HG03175 (cell line): Measurements from ENCODE around the gene GAP43.
"Not testable (repeated sequence)": the region's sequence is repeated elsewhere in the genome, so short reads cannot be mapped to it uniquely, and the experiment has no call there.

Source experiments
- ATAC-seq: cut with Tn5 transposase; IDR thresholded peaks from one replicate; pipeline ENCODE4 v1.9.1; 2021; ENCODE audit warnings: mild to moderate bottlenecking, moderate library complexity; ENCODE audit not compliant: unreplicated experiment

Gene GAP43

DNA sequence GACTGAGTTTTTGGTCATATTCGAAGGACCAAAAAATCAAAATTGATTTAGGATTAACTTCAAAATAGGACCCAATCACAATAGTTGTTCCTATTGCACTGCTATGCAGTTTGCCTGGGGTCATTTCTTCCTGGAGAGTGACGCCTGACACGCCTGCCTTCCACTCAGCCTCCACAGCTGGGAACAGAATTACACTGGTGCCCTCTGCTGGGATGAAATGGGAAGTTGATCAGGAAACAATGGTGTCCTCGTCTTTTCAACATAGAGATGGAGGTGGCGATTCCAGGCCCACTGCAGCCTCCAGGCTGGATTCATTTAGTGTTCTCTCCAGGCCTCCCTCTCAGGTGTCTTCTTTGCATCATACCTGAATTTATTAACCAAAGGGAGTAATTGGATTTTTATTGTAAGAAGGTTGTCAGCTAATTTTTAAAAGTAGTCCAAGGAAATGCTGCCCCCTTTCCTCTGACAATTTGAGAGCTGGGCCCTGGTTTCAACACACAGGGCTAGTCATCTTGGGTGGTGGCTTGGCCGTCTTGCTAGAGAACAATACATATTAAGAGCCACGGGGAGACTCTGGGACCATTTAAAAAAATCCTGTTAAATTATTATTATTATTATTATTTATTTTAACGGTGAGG, 69.7 kb downstream of the GAP43 start:
- peak; percentile 88 for ATAC-seq

DNA sequence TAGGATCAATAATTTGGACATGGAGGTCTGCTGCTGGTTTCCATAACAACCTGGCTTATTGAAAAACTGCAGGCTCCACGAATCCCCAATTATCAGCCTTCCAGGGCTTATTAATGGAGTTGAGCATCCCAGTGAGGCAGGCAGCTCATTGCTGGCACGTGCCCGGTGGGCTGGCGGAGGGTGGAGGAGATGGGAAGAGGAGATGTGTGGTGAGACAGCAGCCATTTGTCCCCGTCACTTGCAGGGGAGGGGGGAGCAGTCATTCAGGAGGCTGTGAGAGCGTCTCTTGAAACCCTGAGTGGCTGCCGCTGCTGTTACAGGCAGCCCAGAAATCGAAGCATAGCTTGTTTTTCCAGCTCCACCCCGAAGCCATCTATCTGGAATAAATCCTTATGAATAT, 70.6 kb downstream of the GAP43 start:
- ATAC-seq: no peak

DNA sequence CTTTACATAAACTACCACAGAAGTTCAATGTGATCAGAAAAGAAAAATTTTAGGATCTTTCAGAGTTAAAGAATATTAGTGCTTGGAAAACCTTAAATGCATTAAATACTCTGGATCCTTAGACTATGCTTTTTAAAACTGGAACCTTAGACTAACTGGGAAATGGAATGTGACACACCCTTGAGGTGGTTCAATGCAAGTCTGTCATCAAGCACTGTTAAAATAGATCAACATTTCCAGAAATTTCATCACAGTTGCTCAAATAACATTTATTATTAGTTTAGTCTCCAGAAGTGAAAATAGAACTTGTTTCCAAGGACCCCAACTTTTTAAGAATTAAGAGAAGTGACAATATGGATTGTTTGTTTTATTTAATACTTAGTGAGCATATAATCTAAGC, 71.8 kb downstream of the GAP43 start:
- no peak for ATAC-seq

DNA sequence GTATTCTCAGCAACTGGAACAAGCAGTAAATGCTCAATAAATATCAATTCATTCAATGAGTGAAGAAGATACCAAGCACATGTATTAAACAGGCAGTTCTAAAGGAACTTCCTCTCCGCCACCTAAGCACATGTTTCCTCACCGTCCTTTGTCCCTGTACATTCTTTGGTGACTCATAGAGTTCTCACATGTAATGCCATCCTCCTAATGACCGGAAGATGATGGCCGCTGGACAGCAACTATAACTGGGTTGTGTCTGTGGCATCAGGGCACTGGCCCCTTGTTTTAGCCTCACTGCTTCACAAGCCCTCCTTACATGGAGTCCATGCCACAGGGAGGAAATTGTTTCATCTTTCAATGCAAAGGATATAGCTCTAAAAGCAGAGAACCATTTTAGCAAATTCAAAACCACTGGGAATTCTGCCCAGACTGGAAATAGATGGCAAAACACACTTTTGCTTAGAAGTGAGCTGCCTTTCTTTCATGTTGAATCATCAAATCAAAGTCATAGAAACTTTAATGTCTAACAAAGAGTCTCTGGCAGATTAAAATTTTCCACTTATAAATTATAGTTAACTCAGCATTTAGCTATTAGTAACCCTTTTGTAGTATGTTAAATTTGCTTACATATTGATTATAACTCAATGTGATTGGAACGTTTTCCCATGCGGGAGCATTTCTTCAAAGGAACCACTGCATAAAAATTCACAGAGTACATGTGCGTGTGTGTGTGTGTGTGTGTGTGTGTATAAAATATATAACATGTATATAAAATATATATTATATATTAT, 74.1 kb downstream of the GAP43 start:
- ATAC-seq: no peak

- ATAC-seq: no peak
Measured at GRCh38 chr3:115698851-115699591, 75.7 kb downstream of the GAP43 start.

- no peak for ATAC-seq
Measured at GRCh38 chr3:115699706-115700105, 76.4 kb downstream of the GAP43 start.

DNA sequence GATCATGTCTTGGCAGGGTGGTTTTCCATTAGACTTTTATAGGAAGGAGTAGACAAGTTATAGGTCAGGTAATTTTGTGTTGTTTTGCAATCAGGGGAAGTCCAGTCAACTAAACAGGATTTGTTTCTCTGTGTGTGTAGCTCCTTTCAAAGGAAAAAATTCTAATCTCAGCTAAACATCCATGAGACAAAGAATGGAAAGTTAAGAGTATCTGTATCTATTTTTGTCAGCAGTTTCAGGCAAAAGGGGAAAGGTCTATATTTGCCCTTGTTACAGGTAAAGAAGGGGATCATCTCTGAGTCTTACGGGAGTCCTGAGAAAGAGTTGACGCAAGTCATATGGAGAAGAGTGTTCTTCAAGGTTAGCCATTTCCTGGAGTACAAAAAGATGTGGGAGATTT, 79.3 kb downstream of the GAP43 start:
- ATAC-seq: no peak

DNA sequence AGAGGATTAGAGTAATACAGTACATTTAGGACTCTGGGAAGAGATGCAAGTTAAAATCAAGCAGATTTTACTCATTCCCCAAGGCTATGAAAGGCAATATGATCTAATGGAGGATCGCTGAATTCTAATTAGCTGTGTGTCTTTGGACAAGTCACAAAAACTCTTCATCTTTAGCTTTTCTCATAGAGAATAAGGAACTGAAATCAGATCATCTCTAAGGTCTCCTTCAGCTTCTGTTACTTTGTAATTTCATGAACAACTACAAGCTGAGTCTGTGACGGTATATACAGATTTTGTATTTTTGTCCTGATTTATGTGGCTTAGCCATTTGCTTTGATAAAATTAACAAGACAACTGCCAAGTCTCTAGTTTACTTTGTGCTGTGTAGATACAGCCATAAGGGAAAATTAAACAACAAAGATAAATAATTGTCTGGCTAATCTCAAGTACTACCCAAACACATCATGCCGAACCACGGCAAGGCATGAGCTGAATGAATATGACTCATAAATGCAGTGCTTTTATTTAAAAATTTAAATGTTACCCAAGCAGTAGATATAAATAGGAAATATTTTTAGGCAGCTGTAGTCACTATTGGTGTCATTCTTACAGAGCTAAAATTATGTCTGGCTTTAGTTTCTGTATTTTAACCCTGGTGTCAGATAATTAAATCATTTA, 81.5 kb downstream of the GAP43 start:
- no peak for ATAC-seq

GRCh38 chr3:115706311-115706829, 83.1 kb downstream of the GAP43 start:
- no peak for ATAC-seq

DNA sequence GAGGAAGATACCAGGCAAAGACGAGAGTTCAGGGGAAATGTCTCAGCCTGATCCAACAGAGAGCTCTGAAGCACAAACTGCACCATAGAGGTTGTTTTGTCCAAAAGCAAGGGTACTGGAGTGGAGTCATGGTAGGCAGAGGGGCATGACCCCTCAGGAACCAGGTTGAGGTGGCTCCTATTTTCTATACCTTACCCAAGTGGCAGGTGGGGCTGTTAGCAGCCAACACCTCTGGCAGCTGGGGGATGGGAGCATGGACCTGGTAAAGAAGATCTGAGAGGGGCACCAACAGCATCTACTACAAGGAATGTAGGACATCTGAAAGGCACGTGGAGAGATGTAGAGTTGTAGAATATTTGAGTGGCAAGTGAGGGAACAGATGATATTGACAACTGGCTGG, 85.2 kb downstream of the GAP43 start:
- ATAC-seq: no peak

- no peak for ATAC-seq
Measured at GRCh38 chr3:115709093-115709492, 85.8 kb downstream of the GAP43 start.

DNA sequence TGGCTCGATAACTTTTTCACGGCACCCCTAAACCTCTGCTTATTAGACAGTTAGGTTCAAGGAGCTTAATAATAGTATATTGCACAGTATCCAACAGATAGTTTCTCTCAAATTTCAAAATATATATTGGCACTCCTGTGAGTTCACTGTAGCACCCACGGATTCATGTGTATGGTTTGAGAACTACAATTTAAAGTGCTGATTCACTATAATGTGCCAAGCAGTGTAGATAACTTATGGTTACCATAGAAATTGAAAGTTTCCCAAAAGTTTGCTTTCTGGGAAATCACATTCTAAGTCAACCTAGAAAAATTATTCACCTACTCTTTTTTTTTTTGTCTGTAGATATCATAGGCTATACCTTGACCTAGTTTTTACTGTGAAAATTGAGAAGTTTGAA, 86.6 kb downstream of the GAP43 start:
- no peak for ATAC-seq

GRCh38 chr3:115710799-115711198, 87.5 kb downstream of the GAP43 start:
- no peak for ATAC-seq

DNA sequence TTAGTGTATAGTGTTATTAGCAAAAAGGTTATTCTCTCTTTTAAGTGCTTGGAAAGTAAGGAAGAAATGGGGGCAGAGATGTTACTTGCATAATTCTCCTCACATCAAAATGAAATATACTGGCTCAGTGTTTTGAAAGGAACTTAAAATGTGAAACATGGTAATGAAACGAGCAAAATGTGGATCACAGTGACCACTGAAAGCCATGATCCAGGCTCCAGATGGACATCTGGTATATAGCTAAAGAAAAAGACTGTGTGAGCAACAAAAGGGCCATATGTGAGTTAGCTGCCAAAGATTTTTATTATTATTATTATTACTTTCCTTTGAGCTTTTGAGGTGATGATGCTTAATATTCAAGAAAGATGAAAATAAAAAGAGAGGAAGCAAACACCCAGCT, 89.6 kb downstream of the GAP43 start:
- ATAC-seq: no peak

GRCh38 chr3:115713284-115713683, 90.0 kb downstream of the GAP43 start:
- no peak for ATAC-seq

- ATAC-seq: no peak
Measured at GRCh38 chr3:115715241-115715745, 92.0 kb downstream of the GAP43 start.

DNA sequence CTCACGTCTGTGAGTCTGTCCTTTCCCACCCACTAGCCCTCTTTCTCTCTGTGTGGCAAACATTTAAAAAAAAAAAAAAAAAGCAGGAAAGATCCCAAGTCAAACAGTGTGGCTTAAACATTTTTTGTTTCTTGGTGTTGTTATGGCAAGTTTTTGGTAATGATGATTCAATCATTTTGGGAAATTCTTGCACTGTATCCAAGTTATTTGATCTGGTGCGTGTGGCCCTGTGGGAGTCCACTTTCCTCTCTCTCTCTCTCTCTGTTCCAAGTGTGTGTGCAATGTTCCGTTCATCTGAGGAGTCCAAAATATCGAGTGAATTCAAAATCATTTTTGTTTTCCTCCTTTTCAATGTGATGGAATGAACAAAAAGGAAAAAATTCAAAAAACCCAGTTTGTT, 97.7 kb downstream of the GAP43 start:
- no peak for ATAC-seq

DNA sequence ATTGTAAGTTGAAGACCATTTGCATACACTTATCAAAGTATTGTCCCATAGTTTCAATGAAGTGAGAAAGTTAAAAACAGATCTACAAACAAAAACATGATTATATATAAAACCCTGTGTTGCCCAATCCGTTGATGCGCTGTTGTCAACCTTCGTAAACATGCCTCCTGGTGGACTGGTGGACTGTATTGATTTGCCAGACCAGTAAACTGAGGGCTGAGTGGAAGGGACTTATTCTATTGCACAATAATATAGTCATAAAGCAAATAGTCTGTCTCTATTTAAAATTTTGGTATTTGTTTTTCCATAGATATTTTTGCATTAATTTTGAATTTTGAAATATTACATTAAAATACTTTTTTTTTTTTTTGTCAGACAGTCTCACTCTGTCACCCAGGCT, 102.5 kb downstream of the GAP43 start:
- no peak for ATAC-seq

- ATAC-seq: no peak
Measured at GRCh38 chr3:115727135-115727534, 103.8 kb downstream of the GAP43 start.

DNA sequence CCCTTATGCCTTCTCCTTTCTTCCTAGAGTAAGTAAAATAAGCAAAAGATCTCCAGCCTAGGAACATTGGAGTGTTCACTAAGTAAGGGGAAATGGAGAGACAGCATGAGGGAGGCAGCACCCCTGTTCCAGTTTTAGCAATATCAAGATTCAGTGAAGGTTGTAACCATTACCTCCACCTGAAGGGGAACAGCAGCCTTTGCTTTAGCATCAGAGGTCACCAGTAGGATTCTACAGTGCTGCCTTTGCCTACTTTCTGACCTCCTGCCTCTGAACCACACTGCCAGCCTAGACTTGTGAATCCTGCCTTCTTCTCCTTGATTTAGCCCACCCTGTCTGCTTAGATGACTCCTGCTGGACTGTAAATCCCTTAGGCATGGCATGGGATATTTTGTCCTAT, 104.7 kb downstream of the GAP43 start:
- ATAC-seq: no peak

- ATAC-seq: not testable (repeated sequence)
Measured at GRCh38 chr3:115736341-115736740, 113.0 kb downstream of the GAP43 start.
